GM21717 (cell line): ENCODE measurements around the gene IRF5.
"Not testable (repeated sequence)": the region's sequence is repeated elsewhere in the genome, so short reads cannot be mapped to it uniquely, and the experiment has no call there.

ENCODE experiments used
- ATAC-seq: cut with Tn5 transposase; IDR thresholded peaks from one replicate; pipeline ENCODE4 v1.9.1; 2021; ENCODE audit warnings: mild to moderate bottlenecking, moderate library complexity; ENCODE audit not compliant: unreplicated experiment

Gene IRF5

DNA sequence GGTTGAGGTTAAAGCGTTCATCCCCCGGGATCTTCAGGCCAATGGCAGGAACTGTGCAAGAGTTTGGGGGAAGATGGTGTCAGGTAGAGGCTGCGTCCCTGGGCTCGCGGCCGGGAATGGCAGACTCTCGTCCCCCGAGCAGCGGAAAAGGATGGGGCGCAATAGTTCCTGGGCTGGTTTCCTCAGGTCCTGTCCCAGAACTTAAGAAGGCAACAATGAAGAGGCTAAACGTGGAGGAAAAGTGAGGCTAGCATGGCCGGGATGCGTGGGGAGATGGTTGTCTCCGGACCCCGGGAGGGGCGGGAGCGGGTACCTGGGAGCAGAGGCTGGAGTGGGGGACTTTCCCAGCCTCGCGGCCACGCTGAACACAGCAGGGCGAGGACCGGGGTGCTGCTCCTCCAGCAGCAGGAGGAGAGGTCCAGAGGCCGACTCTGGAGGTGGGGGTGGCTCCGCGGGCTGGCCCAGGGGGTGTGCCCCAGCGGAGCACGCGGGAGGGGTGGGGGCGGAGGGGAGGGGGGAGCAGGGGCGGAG is 882 bp downstream of the IRF5 start:
- peak; percentile 8 for ATAC-seq

DNA sequence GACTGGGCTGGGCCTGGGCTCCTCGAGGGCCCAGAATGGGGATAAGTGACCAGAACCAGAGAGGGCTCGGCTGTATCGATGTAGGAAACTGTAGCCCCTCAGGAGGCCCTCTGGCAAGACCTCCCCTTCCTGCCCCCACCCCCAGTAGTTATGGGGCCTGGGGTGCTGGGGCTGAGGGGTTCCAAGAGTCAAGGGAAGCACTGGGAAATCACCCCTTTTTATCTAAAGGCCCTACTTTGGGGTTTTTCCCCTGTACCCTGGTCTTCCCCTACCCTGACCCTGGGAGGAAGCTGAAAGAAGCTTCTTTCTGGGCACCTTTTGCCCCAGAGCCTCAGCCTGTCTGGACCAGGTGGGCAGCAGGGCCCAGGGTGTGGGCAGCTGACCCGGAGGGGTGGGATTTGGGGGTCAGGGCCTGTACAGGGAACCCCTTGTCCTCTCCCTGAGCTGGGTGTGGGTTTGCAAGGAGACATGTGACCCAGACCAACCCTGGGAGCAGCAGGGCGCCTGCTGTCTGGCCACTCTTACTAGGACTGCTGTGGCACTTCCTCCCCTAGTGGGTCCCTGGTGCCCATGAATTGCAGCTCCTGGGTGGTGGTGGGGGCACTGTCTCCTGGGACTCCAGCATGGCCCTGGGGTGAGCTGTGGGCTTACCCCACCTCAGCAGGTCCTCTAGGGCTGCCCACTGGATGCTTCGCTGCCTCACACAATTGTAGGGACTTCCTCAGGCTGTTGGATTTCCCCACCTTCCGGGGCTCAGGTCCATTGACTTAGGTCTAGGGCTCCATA is 1.5 kb downstream of the IRF5 start:
- peak; percentile 16 for ATAC-seq

DNA sequence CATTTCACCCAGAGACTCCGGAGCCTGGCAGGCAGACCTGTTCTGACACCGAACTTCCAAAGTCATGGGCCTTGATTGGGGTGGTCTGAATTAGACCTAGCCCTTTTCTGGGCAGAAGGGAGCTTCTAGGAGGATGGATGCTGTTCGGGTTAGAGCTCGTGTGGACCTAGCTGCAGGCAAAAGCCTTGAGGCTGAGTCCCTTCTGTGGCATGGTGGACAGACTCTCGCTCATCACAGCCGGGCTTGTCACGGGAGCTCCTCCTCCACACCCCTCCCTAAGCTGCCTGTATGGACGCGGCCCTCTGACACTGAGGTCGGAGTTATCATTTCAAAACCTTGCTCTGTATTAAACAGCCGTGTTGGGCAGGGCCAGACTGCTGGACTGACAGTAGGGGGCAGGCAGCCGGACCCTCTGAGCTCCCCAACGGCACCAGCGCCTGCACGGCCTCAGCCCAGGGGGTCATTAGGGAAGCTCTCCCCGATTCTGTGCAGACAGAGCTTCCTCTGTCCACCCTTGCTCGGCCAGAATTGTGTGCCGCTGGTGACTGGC is 2.2 kb downstream of the IRF5 start:
- ATAC-seq, result peak; percentile 22

GRCh38 chr7:128940494-128941322 is 3.0 kb downstream of the IRF5 start:
- ATAC-seq, result peak; percentile 56

DNA sequence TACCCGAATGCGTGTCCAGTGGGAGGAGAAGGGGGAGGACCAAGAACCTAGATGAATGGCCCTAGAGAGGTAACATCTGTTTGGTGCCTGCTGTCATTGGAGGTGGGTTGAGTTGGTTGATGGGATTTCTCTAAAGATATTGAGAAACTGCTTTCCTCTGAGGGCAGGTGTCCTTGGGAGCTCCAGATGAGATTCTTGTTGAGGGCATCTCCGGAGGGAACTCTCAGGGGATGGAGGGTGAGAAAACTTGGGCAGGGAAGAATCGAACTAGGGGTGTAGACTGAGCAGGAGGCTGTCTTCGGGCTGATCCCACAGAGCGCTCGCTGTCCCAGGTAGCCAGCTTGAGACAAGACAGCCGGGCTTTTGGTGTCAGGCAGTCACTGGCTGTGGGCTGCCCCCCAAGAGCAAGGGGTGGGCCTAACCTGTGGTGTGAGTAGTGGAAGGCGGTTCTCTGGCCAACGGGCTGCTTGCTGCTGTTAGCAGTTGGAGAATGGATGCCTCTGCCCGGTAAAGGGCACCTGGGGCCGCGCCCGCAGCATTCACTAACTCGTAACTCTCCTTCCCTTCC is 3.7 kb downstream of the IRF5 start:
- no peak for ATAC-seq

DNA sequence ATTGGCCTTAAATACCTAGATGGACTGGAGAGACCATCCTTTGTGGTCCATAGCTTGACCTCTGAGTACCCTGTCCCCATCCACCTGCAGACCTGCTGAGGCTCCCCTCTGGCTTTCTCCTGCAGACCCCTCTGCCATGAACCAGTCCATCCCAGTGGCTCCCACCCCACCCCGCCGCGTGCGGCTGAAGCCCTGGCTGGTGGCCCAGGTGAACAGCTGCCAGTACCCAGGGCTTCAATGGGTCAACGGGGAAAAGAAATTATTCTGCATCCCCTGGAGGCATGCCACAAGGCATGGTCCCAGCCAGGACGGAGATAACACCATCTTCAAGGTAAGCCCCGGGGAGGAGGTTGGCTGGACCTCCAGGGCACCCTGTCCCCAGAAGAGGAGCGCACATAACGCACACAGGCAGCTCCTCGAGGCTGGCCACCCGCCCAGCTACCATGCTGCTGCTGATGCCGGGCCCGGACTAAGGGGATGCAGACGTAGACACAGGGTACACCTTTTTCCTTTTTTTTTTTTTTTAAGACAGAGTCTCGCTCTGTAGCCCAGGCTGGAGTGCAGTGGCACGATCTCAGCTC is 4.3 kb downstream of the IRF5 start:
- ATAC-seq, result no peak

- not testable (repeated sequence) for ATAC-seq
These were observed 5.5 kb downstream of the IRF5 start for GRCh38 chr7:128943251-128943650.

GRCh38 chr7:128944487-128945236 is 6.9 kb downstream of the IRF5 start:
- no peak for ATAC-seq

DNA sequence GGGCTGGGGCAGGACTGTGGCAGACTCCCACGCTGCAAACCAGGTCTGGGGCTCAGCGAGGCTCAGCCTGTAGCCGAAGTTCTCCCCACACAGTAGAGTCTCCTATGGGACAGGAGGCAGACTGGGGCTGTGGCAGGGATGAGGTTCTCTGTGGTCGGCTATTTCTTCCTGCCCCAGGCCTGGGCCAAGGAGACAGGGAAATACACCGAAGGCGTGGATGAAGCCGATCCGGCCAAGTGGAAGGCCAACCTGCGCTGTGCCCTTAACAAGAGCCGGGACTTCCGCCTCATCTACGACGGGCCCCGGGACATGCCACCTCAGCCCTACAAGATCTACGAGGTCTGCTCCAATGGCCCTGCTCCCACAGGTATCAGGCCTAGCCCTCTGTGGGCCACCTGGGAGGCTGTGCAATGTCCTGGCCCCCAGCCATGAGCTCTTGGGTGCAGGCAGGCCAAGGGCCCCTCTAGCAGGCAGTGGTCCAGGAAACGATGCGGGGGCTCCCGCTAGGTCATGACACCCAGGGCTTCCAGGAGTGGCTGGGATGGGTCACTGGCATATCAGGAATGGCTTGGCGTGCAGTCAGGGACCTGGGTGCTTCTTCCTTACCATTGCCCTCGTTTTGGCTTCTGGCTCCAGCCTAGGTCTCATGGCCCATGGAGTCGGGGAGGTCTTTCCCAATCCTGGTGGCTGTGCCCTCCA is 8.1 kb downstream of the IRF5 start:
- no peak for ATAC-seq

DNA sequence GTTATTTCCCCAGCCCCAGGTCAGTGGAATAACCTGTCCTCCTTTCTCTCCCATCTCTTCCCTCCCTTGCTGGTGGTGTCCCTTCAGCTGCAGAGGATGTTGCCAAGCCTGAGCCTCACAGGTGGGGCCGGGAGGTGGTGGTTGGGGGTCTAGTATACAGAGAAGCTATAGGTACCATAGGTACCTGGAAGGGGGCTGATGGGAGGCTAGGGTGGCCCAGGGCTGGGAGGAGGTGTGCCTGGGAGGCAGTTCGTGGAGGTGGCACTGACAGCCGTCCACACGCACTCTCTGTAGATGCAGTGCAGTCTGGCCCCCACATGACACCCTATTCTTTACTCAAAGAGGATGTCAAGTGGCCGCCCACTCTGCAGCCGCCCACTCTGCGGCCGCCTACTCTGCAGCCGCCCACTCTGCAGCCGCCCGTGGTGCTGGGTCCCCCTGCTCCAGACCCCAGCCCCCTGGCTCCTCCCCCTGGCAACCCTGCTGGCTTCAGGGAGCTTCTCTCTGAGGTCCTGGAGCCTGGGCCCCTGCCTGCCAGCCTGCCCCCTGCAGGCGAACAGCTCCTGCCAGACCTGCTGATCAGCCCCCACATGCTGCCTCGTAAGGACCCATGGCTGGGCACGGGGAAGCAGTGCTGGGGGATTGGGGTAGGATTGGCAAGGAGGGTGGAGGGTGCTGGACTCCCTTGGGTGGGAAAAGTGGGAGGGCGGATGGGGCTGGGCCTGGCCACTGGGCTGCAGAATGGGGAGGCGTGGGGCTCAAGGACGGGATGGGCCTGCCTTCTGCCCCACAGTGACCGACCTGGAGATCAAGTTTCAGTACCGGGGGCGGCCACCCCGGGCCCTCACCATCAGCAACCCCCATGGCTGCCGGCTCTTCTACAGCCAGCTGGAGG is 9.5 kb downstream of the IRF5 start:
- ATAC-seq, result no peak

DNA sequence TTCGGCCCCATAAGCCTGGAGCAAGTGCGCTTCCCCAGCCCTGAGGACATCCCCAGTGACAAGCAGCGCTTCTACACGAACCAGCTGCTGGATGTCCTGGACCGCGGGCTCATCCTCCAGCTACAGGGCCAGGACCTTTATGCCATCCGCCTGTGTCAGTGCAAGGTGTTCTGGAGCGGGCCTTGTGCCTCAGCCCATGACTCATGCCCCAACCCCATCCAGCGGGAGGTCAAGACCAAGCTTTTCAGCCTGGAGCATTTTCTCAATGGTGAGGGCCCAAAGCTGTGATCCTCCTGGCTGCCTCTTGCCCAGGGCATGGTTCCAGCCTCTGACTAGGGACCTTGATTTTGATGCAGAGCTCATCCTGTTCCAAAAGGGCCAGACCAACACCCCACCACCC is 10.1 kb downstream of the IRF5 start:
- ATAC-seq, result no peak

- ATAC-seq, result no peak
These were observed 10.7 kb downstream of the IRF5 start for GRCh38 chr7:128948312-128948973.

- no peak for ATAC-seq
These were observed 11.4 kb downstream of the IRF5 start for GRCh38 chr7:128948976-128949760.

DNA sequence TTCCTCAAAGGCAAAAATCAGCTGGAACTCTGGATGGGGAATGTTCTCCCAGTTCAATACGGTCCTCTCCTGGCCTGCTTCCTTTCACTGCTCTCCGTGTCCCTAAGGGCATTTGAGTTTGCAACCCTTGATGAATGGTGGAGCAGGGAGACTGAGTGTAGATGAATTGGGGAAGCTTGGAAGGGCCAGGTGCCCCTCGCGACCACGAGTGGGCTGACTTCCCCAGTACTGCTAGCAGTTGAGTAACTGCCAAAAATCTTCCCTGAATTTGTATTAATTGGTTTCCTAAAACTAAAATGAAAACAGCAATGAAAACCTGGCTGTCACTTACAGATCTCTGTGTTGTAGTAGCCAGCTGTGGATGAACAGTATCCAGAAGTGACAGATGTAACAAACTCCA is 13.6 kb downstream of the IRF5 start:
- ATAC-seq, result no peak

DNA sequence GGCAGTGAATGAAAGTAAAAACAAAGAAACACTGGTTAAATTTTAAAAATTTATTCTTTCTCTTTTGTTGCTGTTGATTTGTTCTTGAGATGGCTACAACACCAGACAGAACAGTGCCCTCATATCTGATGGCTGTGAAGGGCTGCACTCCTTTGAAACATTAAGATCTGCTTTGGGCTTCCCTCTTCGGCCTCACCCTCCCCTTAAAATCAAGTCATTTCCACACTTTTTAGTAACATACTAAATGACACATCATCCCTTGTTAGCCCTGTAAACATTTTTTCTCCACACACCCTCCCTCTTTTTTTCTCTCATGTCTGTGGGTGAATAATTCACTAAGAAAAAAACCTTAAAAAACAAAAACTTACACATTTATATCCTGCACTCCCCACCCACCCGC is 16.4 kb downstream of the IRF5 start:
- ATAC-seq, result no peak

DNA sequence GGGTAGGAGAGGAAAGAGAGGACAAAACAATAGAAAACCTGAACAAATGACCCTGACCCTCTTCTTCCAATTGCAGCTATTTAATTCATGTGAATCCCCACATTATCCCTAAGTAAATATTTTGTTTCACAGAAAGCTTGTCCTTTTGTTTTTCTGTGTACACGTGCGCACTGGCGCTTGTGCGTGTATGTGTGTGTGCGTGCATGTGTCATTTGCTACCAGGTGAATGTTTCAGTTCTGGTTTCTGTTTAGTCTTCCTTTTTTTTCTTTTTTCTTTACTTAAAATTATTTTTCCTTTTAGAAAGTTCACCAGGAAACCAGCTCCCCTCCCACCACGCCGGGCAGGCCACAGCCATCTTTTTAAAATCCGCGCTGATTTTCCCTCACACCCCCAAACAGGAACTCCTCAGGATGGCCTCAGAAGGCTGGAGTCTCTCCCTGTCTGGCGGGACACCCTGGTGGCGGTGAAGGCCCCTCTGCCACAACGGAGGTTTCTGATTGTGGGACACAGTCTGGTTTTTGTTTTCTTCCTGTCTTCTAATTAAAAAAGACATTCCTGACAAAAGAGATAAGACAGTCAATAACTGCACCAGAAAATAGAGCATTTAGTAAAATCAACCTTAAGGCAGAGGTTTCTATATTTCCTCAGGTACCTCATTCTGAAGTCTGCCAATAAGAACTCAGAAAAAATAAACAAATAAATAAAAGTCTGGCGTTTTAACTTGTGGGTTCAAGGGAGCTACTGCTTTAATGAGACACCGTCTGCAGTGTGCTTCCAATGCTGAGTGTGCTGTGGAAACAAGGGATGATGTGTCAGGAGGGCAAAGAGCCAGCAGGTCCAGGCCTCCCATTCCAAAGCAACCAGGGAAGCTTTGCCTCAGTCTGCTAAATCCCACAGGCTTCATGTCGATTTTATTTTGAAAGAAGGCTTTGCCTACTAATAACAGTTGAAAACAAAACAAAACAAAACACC is 17.4 kb downstream of the IRF5 start:
- no peak for ATAC-seq
